VCaP (cell line): ENCODE data around the gene FMN2.

Experiments used
- H3K27ac ChIP-seq: fragments of 450-650 bp; 2 replicates; pipeline ENCODE4 v1.5.1; 2017
- TF ChIP-seq, protein P1 (sequence below): fragments of 450-650 bp; conservative IDR thresholded peaks from 2 replicates; pipeline ENCODE4 v1.5.1; 2017; ENCODE audit warnings: mild to moderate bottlenecking, moderate library complexity

Gene FMN2

DNA sequence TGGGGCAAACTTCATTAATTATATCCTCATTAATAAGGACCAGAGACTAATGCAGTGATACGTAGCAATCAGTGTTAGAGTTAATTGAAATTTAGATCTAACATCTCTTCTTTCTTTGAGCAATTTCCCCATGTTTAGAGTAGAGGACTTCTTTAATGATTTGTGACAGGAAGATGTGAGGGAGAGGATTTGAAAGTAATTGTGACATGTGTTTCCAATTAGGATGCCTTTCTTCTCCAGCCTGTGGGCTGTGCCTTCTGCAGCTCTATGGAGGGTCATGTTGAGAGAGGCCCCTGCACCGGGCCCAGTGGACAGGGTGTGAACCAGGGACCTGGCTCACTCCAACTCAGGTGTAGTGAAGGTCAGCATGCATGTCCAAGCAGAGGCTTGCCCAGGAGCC is 417.3 kb downstream of the FMN2 start:
- H3K27ac ChIP-seq, result peak overlapping the region; percentile 43
- TF ChIP-seq, protein P1, sequence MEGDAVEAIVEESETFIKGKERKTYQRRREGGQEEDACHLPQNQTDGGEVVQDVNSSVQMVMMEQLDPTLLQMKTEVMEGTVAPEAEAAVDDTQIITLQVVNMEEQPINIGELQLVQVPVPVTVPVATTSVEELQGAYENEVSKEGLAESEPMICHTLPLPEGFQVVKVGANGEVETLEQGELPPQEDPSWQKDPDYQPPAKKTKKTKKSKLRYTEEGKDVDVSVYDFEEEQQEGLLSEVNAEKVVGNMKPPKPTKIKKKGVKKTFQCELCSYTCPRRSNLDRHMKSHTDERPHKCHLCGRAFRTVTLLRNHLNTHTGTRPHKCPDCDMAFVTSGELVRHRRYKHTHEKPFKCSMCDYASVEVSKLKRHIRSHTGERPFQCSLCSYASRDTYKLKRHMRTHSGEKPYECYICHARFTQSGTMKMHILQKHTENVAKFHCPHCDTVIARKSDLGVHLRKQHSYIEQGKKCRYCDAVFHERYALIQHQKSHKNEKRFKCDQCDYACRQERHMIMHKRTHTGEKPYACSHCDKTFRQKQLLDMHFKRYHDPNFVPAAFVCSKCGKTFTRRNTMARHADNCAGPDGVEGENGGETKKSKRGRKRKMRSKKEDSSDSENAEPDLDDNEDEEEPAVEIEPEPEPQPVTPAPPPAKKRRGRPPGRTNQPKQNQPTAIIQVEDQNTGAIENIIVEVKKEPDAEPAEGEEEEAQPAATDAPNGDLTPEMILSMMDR, result no peak

DNA sequence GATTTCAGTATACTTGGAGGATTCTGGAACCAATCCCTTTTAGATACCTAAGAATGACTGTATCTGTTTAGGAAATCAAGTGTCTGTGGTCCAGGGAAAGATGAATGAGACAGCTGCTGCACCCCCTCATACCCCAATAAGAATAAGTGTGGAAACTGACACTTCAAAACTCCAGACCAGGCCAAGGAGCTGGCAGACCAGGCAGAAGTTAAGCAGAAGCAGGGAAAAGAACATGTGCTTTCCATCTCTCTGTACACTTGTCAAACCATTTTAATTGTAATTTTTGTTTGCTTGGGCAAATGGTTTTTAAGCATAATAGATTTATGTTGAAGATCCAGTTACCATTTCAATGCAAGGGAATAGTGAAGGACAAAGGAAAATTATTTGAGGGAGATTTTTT is 420.1 kb downstream of the FMN2 start:
- TF ChIP-seq, protein P1, result no peak

DNA sequence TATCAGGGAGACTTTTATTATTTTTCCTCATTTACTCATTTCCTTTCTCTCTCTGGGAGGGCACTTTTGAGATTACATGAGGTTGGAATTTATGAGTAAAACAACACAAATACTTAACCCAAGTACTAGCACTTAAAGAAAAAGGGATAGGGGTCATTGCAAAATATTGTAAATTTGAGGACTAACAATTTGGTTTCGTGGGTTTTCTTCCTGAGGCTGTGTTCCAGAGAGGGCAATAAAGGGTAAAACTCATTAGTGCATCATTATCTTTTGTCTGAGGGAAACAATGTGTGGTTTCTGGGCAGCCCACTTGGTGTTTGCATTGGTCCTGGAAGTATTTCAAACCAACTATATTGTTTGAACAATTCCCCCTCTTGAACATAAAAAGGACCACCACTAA is 423.8 kb downstream of the FMN2 start:
- TF ChIP-seq, protein P1, result no peak
- H3K27ac ChIP-seq, result no peak overlapping the region

More for the DNA sequence above, 420.1 kb downstream of the FMN2 start:
- no peak overlapping the region for H3K27ac ChIP-seq

DNA sequence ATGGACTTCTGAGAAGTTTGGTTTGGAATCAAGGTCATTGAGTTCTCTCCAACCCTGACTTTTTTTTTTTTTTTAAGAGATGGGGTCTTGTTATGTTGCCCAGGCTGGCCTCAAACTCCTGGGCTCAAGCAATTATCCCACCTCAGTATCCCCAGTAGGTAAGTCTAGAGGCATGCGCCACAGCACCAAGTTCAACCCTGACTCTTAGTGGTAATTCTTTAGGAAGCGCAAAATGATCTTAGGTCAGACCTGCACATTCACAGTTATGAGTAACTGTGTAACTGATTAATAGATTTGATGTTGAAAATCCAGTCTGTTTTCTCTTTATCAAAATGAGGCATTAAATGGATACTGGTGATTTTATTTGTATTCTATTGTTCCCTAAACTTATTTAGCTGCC is 424.4 kb downstream of the FMN2 start:
- TF ChIP-seq, protein P1, result no peak
- no peak overlapping the region for H3K27ac ChIP-seq

DNA sequence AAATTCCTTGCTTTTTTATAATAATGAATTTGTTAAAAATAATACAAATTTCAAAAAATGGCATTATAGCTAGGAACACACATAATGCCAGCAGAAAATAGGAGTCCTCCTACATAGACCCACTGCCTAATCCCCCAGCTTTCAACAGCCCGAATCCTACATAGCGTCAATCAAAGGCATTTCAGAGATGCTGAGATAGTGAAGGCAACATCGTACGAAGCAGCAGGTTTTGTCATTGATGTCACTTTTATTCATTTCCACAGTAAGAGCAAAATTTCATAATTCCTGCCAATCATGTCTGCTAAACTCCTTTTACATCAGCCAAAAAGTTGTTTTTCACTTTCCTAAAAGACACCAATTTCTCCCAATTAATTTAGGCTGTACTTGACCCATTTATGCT is 426.2 kb downstream of the FMN2 start:
- H3K27ac ChIP-seq, result no peak overlapping the region
- TF ChIP-seq, protein P1, result no peak

DNA sequence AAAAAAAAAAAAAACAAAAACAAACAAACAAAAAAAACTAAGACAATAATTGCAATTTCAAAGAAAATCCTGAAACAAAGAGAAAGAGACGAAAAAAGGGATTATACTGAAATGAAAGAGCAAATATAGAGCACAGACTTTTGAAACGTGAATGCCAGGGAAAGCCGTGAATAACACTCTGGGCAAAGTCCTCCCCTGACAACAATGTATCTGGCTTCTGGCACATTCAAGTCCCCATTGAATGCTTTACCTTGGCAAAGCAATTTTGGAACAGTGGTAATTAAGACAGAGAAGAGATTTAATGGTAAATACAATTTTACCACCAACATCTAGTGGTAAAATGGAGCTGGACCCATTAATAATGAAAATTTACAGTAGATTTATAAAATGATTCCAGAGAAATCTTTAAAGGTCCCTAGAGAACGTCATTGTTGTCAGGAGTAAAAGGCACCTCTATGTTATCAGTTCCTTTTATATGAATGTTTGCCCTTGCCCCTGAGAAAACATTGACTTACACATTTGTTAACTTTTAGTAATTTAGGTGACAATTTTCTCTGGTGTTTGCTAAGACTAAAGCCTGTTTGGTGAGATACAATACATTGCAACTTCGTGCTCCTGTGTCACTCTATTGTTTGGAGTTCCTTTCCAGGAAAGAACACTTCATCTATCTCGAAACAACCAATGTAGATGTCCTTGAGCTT is 430.6 kb downstream of the FMN2 start:
- TF ChIP-seq, protein P1, result no peak
- H3K27ac ChIP-seq, result peak overlapping the region; percentile 21; the same call in 1 of the 2 replicates

DNA sequence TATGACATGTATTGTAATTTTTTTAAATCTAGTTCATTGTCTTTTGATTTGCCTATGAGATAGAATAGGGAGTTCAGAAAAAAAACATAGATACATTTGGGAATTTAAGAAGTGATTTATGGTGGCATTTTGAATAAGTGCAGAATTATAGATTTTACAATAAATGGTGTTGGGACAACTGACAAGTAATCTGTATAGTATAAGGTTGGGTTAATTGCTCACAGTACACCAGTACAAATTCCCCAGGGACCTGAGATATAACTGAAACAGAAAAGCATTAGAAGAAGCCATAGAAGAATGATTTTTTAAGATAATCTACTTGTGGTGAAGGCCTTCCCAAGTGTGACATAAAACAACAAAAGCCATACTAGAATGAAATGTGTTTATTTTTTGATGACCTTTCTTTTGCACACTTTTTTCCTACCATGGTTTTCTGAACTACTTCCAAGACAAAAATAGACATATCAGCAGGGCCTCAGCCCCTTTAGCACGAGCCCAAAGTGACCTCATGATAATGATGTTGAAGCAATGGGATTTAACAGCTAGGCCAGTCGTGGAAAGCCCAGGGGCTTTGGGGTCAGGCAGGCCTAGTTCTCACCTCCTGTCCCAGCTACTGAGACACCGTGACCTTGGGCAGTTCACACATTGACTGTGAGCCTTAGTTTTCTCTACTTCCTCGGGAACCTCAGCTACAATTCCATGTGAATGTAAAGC is 432.8 kb downstream of the FMN2 start:
- TF ChIP-seq, protein P1, result no peak
- H3K27ac ChIP-seq, result no peak overlapping the region
